ENCODE data around the gene CASP14. TPM values are rescaled to one million over a fixed set of nuclear protein-coding genes. Genes with fewer than 3 reads are reported as not detected.
"Not testable (repeated sequence)": the region's sequence is repeated elsewhere in the genome, so short reads cannot be mapped to it uniquely, and the experiment has no call there.

The CASP14 gene
- total and polyA plus RNA-seq, 5 experiments from 2014 or later, result not detected

- POLR2A ChIA-PET, result no interaction called here
- H3K4me1 Mint-ChIP-seq, result no peaks in the 10 kb centered on the region
- H3K4me3 Mint-ChIP-seq, result no peak overlapping the region
Measured at GRCh38 chr19:15075806-15076205, 26.5 kb downstream of the CASP14 start.

GRCh38 chr19:15080002-15080401, 30.7 kb downstream of the CASP14 start:
- H3K36me3 Mint-ChIP-seq, H3K4me1 Mint-ChIP-seq, H3K27ac Mint-ChIP-seq, ATAC-seq, H3K4me3 Mint-ChIP-seq, DNase-seq, POLR2A ChIA-PET, H3K9me3 Mint-ChIP-seq: not testable (repeated sequence)
- peaks cover 7 to 33% (median 21%) of the 10 kb centered on the region in 5 donors for H3K27me3 Mint-ChIP-seq

More at GRCh38 chr19:15075806-15076205, 26.5 kb downstream of the CASP14 start:
- H3K9me3 Mint-ChIP-seq, result no peaks in the 10 kb centered on the region
- no peaks in the 10 kb centered on the region for H3K36me3 Mint-ChIP-seq
- no peak for DNase-seq
- H3K27me3 Mint-ChIP-seq, result peaks cover under 1 to 12% (median 9%) of the 10 kb centered on the region in 5 donors
- ATAC-seq, result no peak
- no peak overlapping the region for H3K27ac Mint-ChIP-seq

DNA sequence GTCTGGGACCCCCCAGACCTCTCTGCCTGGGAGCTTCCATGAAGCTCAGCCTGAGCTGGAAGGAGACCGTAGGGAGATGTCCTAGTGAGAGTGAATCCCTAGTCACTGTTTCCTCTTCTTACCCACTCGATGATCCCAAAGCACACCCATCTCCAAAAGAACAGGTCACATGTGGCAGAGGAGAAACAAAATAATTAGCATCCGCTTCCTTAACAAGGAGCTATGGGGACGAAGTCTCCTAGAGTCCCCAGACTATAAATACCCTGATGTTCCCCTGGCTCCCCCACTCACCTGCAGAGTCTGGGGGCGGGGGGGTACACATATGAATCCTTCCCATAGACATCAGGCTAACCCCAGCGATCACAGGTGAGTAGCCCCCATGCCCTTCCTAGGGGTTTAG, 32.6 kb downstream of the CASP14 start, which contains the start of gene OR1I1:
TSS of gene OR1I1 (plus strand) at position 301 of the 400 bp plus-strand sequence. CDS start 4,855 bp downstream, outside the sequence.
- Mint-ChIP-seq H3K4me3 (no peak within 1 kb of the TSS), H3K27me3 (peaks cover 9 to 49% (median 23%) of the 10 kb centered on the region in 5 donors), H3K4me1 (no peaks in the 10 kb centered on the region), H3K27ac (no peak within 1 kb of the TSS), H3K36me3 (no peaks in the 10 kb centered on the region), H3K9me3 (no peaks in the 10 kb centered on the region)
- ATAC-seq (no peak), DNase-seq (no peak)
- POLR2A ChIA-PET, result no interaction called here

DNA sequence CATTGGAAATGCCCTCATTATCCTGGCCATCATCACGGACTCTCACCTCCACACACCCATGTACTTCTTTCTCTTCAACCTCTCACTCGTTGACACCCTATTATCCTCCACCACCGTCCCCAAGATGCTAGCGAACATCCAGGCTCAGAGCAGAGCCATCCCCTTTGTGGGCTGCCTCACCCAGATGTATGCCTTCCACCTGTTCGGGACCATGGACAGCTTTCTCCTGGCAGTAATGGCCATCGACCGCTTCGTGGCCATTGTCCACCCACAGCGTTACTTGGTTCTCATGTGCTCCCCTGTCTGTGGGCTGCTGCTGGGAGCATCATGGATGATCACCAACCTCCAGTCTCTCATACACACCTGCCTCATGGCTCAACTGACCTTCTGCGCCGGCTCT, 37.9 kb downstream of the CASP14 start:
- no peak for DNase-seq
- no peak for ATAC-seq
- POLR2A ChIA-PET, result no interaction called here
- peaks cover 0 to 4% (median 1%) of the 10 kb centered on the region in 4 donors for H3K4me1 Mint-ChIP-seq
- no peaks in the 10 kb centered on the region for H3K36me3 Mint-ChIP-seq
- H3K9me3 Mint-ChIP-seq, result no peaks in the 10 kb centered on the region
- peaks cover 8 to 45% (median 23%) of the 10 kb centered on the region in 5 donors for H3K27me3 Mint-ChIP-seq
- H3K27ac Mint-ChIP-seq, result no peak overlapping the region
- H3K4me3 Mint-ChIP-seq, result no peak overlapping the region

DNA sequence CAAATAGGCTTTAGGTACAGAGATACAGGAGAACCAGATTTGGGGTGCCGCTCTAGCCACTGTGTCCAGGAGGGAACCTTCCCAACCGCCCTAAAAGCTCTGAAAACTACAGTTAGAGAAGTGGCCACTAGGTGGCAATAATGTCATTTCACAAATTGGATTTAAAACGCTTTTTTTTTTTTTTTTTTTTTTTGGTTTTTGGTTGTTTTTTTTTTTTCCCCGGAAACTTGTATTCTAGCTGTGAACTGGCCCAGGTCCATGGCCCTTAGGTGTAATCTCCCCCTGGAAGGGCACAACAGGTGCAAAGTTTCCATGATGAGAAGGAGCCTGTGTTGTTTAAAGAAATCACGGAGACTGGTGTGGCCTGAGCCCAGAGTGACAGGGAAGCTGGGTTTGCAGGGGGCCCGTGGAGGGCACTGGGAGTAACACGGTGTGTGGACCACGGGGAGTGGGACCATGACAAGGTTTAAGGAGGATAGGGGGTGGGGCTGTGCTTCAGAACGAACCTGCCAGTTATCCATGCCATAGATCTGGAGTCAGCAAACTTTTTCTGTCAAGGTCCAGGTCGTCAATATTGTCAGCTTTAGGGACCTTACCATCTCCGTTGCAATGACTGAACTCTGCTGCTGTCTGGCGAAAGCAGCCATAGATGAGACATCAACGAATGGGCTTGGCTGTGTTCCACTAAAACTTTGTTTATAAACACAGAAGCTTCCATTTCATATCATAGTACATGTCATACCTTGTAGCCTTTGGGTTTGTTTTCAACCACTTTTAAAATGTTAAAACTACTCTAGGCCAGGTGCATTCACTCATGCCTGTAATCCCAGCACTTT, 42.9 kb downstream of the CASP14 start:
- H3K36me3 Mint-ChIP-seq, result no peaks in the 10 kb centered on the region
- peak overlapping the region in 2 of 10 donors; percentile 45 to 48 for H3K27ac Mint-ChIP-seq
- H3K27me3 Mint-ChIP-seq, result peaks cover 4 to 12% (median 11%) of the 10 kb centered on the region in 5 donors
- H3K9me3 Mint-ChIP-seq, result no peaks in the 10 kb centered on the region
- H3K4me1 Mint-ChIP-seq, result peaks cover 0 to 6% (median 2%) of the 10 kb centered on the region in 4 donors
- H3K4me3 Mint-ChIP-seq, result peak overlapping the region in 2 of 10 donors; percentile 24 to 33
- peak in 9 of 10 donors; percentile 39 to 77 (median 63) for DNase-seq
- ATAC-seq, result peak; percentile 58 to 76
- POLR2A ChIA-PET, result interaction anchor here (0.6 to 0.8 kb wide), 8 partner anchors 41 to 1090 kb away, joined by 3 to 6 read pairs (median 3); partner anchors contain the start of gene AKAP8L

GRCh38 chr19:15093001-15093400, 43.7 kb downstream of the CASP14 start:
- DNase-seq (no peak), ATAC-seq (no peak)
- POLR2A ChIA-PET, result interaction anchor here (0.5 kb wide), 1 partner anchor 588 kb away, joined by 3 read pairs; no protein-coding TSS in a partner anchor
- Mint-ChIP-seq H3K27ac (no peak overlapping the region), H3K4me3 (no peak overlapping the region), H3K4me1 (peaks cover 0 to 6% (median 2%) of the 10 kb centered on the region in 4 donors), H3K27me3 (peaks cover 0 to 4% (median 3%) of the 10 kb centered on the region in 5 donors), H3K9me3 (no peaks in the 10 kb centered on the region), H3K36me3 (no peaks in the 10 kb centered on the region)

- POLR2A ChIA-PET, result interaction anchor here (0.6 kb wide), 1 partner anchor 55 kb away, joined by 3 read pairs; no protein-coding TSS in a partner anchor
- peaks cover 0 to 6% (median 2%) of the 10 kb centered on the region in 4 donors for H3K4me1 Mint-ChIP-seq
- H3K27me3 Mint-ChIP-seq, result peaks cover 0 to 3% (median 0%) of the 10 kb centered on the region in 5 donors
- H3K36me3 Mint-ChIP-seq, result no peaks in the 10 kb centered on the region
- H3K4me3 Mint-ChIP-seq, result no peak overlapping the region
- DNase-seq (no peak), ATAC-seq (no peak)
- no peak overlapping the region for H3K27ac Mint-ChIP-seq
- no peaks in the 10 kb centered on the region for H3K9me3 Mint-ChIP-seq
Measured at GRCh38 chr19:15096223-15096622, 46.9 kb downstream of the CASP14 start.

DNA sequence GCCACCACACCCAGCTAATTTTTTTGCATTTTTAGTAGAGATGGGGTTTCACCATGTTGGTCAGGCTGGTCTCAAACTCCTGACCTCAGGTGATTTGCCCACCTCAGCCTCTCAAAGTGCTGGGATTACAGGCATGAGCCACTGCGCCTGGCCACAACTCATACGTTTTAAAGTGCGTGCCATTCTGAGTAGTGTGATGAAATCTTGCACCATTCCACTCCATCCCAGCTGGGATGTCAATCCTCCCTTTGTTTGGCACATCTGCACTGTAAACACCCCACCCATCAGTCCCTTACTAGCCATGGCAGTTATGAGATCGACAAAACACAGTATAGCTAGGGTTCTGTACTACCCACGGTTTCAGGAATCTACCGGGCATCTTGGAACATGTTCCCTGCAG, 48.7 kb downstream of the CASP14 start:
- POLR2A ChIA-PET, H3K4me1 Mint-ChIP-seq, H3K27me3 Mint-ChIP-seq, H3K36me3 Mint-ChIP-seq, H3K4me3 Mint-ChIP-seq, ATAC-seq, DNase-seq, H3K9me3 Mint-ChIP-seq, H3K27ac Mint-ChIP-seq: not testable (repeated sequence)

GRCh38 chr19:15098460-15098859, 49.2 kb downstream of the CASP14 start:
- POLR2A ChIA-PET, result no interaction called here
- Mint-ChIP-seq H3K36me3 (peaks cover 0 to 4% (median 3%) of the 10 kb centered on the region in 3 donors), H3K4me1 (no peaks in the 10 kb centered on the region), H3K9me3 (peaks cover 1 to 14% (median 5%) of the 10 kb centered on the region in 9 donors), H3K27ac (no peak overlapping the region), H3K27me3 (peaks cover 0 to 3% (median 0%) of the 10 kb centered on the region in 5 donors), H3K4me3 (no peak overlapping the region)
- ATAC-seq (no peak), DNase-seq (no peak)

DNA sequence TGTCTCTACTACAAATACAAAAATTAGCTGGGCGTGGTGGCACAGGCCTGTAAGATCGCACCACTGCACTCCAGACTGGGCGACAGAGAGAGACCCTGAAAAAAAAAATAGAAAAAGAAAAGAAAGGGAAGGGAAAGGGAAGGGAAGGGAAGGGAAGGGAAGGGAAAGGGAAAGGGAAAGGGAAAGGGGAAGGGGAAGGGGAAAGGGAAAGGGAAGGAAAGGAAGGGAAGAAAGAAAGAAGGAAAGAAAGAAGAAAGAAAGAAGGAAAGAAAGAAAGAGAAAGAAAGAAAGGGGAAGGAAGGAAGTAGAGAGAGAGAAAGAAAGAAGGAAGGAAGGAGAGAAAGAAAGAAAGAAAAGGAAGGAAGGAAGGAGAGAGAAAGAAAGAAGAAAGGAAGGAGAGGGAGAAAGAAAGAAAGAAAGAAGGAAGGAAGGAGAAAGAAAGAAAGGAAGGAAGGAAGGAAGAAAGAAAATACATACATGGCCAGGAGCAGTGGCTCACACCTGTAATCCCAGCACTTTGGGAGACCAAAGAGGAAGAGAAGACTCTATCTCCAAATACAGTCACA, 49.8 kb downstream of the CASP14 start:
- Mint-ChIP-seq H3K36me3 (peaks cover 0 to 8% (median 4%) of the 10 kb centered on the region in 3 donors), H3K27ac (peak overlapping the region in 2 of 10 donors; percentile 49 to 57), H3K4me3 (no peak overlapping the region), H3K27me3 (peaks cover 0 to 4% (median 0%) of the 10 kb centered on the region in 5 donors), H3K4me1 (no peaks in the 10 kb centered on the region), H3K9me3 (peaks cover 4 to 21% (median 11%) of the 10 kb centered on the region in 9 donors)
- POLR2A ChIA-PET, result interaction anchor here (0.6 kb wide), 1 partner anchor 53 kb away, joined by 3 read pairs; no protein-coding TSS in a partner anchor
- ATAC-seq (no peak), DNase-seq (no peak)

DNA sequence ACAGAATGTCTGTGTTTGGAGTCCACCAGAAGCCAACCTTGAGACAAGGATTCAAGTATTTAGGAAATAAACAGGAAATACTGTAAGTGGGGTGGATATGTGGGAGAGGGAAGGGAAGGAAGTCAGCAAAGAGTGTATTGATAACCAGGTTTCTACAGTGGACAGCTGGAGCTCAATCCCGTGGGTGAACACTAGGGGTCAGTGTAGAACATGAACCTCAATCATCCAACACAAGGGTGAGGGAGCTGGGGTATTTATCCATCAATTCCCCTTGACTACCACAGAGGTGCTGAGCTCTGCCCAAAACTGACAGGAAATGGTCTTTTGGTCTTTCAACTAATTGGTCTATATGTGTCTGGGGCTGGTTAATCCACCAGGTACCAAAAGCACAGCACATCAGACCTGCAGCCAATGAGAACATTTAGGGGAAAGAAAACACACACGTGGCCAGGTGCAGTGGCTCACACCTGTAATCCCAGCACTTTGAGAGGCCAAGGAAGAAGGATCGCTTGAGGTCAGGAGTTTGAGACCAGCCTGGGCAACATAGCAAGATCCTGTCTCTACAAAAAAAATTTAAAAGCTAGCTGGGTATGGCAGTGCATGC, 52.3 kb downstream of the CASP14 start:
- peaks cover 0 to 21% (median 4%) of the 10 kb centered on the region in 3 donors for H3K36me3 Mint-ChIP-seq
- POLR2A ChIA-PET, result no interaction called here
- peaks cover 8 to 33% (median 21%) of the 10 kb centered on the region in 9 donors for H3K9me3 Mint-ChIP-seq
- DNase-seq (peak in 9 of 10 donors; percentile 27 to 70 (median 47)), ATAC-seq (peak; percentile 63 to 64)
- peaks cover 0 to 17% (median 0%) of the 10 kb centered on the region in 5 donors for H3K27me3 Mint-ChIP-seq
- no peak overlapping the region for H3K27ac Mint-ChIP-seq
- H3K4me1 Mint-ChIP-seq, result peaks cover under 1 to 5% (median 2%) of the 10 kb centered on the region in 4 donors
- H3K4me3 Mint-ChIP-seq, result no peak overlapping the region

DNA sequence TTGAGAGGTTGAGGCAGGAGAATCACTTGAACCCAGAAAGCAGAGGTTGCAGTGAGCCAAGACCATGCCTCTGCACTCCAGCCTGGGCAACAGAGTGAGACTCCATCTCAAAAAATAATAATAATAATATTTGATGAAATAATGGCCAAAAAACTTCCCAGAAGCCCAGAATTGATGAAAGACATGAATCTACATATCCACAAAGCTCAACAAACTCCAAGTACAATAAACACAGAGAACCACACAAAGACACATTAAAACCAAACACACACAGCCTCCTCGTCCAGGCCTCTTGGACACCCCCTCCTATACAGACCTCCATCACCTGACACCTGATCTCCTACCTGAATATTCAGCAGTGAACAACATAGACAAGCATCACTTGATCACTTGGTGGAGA, 54.7 kb downstream of the CASP14 start:
- Mint-ChIP-seq H3K36me3 (peaks cover 0 to 21% (median 4%) of the 10 kb centered on the region in 3 donors), H3K9me3 (peaks cover 8 to 33% (median 21%) of the 10 kb centered on the region in 9 donors), H3K4me3 (no peak overlapping the region), H3K27ac (peak overlapping the region in 1 of 10 donors; percentile 2), H3K4me1 (peaks cover 10 to 19% (median 16%) of the 10 kb centered on the region in 4 donors), H3K27me3 (peaks cover 0 to 24% (median 0%) of the 10 kb centered on the region in 5 donors)
- POLR2A ChIA-PET, result no interaction called here
- DNase-seq (no peak), ATAC-seq (no peak)
